Astrocyte (in vitro differentiated cells and primary cell): Measurements from ENCODE around the gene TMEM178B.

Experiments
- EZH2 ChIP-seq: IDR thresholded peaks from 2 replicates; pipeline ENCODE4 v1.6.1; 2012; ENCODE audit warnings: mild to moderate bottlenecking, low read length, inconsistent platforms; ENCODE audit not compliant: insufficient read depth
- TF ChIP-seq, protein P1 (sequence below): IDR thresholded peaks from 2 replicates; pipeline ENCODE4 v1.5.1; 2011; ENCODE audit warnings: low read depth, mild to moderate bottlenecking, inconsistent platforms, low read length, moderate library complexity; ENCODE audit not compliant: insufficient read depth

GRCh38 chr7:141286522-141286921, 212.7 kb downstream of the TMEM178B start:
- TF ChIP-seq, protein P1, sequence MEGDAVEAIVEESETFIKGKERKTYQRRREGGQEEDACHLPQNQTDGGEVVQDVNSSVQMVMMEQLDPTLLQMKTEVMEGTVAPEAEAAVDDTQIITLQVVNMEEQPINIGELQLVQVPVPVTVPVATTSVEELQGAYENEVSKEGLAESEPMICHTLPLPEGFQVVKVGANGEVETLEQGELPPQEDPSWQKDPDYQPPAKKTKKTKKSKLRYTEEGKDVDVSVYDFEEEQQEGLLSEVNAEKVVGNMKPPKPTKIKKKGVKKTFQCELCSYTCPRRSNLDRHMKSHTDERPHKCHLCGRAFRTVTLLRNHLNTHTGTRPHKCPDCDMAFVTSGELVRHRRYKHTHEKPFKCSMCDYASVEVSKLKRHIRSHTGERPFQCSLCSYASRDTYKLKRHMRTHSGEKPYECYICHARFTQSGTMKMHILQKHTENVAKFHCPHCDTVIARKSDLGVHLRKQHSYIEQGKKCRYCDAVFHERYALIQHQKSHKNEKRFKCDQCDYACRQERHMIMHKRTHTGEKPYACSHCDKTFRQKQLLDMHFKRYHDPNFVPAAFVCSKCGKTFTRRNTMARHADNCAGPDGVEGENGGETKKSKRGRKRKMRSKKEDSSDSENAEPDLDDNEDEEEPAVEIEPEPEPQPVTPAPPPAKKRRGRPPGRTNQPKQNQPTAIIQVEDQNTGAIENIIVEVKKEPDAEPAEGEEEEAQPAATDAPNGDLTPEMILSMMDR = no peak
- no peak for TF ChIP-seq EZH2
